Measurements from ENCODE around the gene UCKL1.

DNA sequence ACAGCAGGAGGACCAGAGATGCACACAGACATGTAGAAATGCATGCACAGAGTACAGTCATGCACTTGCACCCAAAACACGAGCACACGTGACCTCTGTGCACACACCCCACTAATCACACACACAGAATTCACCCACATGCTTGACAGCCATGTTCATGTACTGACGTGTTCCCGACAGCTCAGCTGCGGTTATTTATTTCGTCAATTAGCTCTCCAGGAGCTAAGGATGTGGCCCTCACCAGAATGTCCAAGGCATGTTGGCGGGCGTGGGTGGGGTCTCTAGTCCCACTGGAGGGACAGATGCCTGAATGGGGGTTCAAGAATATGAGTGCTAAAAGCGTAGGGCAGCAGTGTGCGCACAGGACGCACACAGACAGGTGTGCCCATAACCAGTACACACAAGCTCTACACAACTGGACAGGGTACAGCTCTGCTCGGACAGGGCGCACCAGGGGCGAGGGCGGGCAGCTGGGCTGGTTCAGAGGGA, 24.1 kb upstream of the UCKL1 start:
- TF ChIP-seq, protein P1, sequence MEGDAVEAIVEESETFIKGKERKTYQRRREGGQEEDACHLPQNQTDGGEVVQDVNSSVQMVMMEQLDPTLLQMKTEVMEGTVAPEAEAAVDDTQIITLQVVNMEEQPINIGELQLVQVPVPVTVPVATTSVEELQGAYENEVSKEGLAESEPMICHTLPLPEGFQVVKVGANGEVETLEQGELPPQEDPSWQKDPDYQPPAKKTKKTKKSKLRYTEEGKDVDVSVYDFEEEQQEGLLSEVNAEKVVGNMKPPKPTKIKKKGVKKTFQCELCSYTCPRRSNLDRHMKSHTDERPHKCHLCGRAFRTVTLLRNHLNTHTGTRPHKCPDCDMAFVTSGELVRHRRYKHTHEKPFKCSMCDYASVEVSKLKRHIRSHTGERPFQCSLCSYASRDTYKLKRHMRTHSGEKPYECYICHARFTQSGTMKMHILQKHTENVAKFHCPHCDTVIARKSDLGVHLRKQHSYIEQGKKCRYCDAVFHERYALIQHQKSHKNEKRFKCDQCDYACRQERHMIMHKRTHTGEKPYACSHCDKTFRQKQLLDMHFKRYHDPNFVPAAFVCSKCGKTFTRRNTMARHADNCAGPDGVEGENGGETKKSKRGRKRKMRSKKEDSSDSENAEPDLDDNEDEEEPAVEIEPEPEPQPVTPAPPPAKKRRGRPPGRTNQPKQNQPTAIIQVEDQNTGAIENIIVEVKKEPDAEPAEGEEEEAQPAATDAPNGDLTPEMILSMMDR (IDR thresholded peaks at IDR 0.05), result no peak
- TF ChIP-seq POLR2A (IDR thresholded peaks at IDR 0.05), result no peak
